ENCODE data around the gene ARAF. TPM values are rescaled to one million over a fixed set of nuclear protein-coding genes. Genes with fewer than 3 reads are reported as not detected.
A peak's percentile ranks its signal among the peaks of the same experiment; 100 is the strongest.

Gene ARAF
- polyA plus RNA-seq, 3 donors = 49.7 to 105 (median 68.6) TPM

DNA sequence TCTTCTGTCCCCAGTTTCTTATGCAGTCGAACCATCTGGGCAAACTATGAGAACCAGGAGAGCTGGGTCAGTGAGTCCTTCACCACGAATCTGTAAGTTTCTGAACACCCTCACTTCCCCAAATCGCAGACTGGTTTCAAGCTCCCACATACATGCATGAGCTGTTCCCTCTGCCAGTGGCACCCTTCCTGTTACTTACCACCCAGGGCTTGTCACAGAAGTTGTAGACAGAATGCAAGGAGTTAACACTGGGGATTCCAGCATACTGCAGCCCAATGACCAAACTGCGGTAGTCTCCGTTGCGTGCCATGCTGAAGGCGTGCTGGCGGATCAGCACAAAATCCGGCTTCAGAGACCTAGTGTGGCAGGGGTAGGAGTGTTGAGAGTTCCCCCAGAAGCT, 44.0 kb downstream of the ARAF start:
- peak overlapping the region in 1 of 7 donors; percentile 51 for H3K27ac Mint-ChIP-seq
- no peaks in the 10 kb centered on the region for H3K79me2 ChIP-seq (ENCODE audit: insufficient read depth, low read length)

DNA sequence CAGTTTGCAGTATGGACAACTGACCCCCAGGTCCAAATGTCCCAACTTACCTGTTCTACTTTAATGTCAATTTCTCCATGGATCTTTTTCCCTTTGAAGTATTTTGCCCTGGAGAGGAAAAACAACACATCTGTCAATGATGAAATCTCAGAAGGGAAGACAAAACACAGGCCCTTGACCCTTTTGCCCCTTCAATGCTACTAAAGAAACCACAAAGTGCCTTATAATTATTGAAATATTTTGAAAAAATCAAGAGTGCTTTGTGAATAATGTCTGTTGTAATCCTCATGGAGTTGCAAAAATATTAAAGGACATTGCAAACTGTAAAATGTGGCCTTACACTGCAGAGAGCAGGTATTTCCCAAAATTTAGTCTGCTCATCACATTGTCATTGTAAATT, 46.1 kb downstream of the ARAF start:
- H3K4me3 Mint-ChIP-seq = no peak overlapping the region
- no peak overlapping the region for H3K4me3 ChIP-seq (replicated peaks in 1 of 3; ENCODE audit: low read depth in 2 of 3, low read length in 3 of 3)
- H3K27ac ChIP-seq (ENCODE audit: low read depth in 1 of 2, low read length in 2 of 2) = no peak overlapping the region

More for the DNA sequence above, 44.0 kb downstream of the ARAF start:
- Histone ChIP-seq H3K4me2 (replicated peaks; ENCODE audit: extremely low read depth, low read length, poor library complexity, severe bottlenecking) (no peak overlapping the region), H2AFZ (ENCODE audit: insufficient read depth, low read depth, low read length, poor library complexity, severe bottlenecking) (no peak overlapping the region), H3K9me3 (replicated peaks in 1 of 2; ENCODE audit: control insufficient read depth in 1 of 2, insufficient read depth in 1 of 2, low read length in 2 of 2) (peaks cover 0 to 4% of the 10 kb centered on the region in 2 donors), H4K20me1 (ENCODE audit: insufficient read depth, low read length) (no peaks in the 10 kb centered on the region), H3K4me1 (ENCODE audit: control insufficient read depth in 1 of 2, insufficient read depth in 2 of 2, low read length in 2 of 2) (peaks cover 34 to 38% of the 10 kb centered on the region in 2 donors), H3K27ac (ENCODE audit: low read depth in 1 of 2, low read length in 2 of 2) (no peak overlapping the region), H3K27me3 (ENCODE audit: control insufficient read depth in 2 of 2, insufficient read depth in 2 of 2, low read length in 2 of 2) (no peaks in the 10 kb centered on the region), H3K9ac (ENCODE audit: insufficient read depth, low read length, poor library complexity, severe bottlenecking) (no peak overlapping the region), H3K4me3 (replicated peaks in 1 of 3; ENCODE audit: low read depth in 2 of 3, low read length in 3 of 3) (no peak overlapping the region), H3K36me3 (replicated peaks in 1 of 2; ENCODE audit: control insufficient read depth in 1 of 2, insufficient read depth in 2 of 2, low read length in 2 of 2) (no peaks in the 10 kb centered on the region)
- Mint-ChIP-seq H3K4me1 (peaks cover 29% of the 10 kb centered on the region), H3K4me3 (no peak overlapping the region), H3K36me3 (no peaks in the 10 kb centered on the region), H3K9me3 (peaks cover 0 to 9% (median 4%) of the 10 kb centered on the region in 7 donors), H3K27me3 (ENCODE audit: low read depth in 3 of 3) (peaks cover 0 to 5% (median 2%) of the 10 kb centered on the region in 3 donors)
- intact Hi-C loops (cut with micrococcal nuclease) = no loop called here
- TF ChIP-seq, protein P1, sequence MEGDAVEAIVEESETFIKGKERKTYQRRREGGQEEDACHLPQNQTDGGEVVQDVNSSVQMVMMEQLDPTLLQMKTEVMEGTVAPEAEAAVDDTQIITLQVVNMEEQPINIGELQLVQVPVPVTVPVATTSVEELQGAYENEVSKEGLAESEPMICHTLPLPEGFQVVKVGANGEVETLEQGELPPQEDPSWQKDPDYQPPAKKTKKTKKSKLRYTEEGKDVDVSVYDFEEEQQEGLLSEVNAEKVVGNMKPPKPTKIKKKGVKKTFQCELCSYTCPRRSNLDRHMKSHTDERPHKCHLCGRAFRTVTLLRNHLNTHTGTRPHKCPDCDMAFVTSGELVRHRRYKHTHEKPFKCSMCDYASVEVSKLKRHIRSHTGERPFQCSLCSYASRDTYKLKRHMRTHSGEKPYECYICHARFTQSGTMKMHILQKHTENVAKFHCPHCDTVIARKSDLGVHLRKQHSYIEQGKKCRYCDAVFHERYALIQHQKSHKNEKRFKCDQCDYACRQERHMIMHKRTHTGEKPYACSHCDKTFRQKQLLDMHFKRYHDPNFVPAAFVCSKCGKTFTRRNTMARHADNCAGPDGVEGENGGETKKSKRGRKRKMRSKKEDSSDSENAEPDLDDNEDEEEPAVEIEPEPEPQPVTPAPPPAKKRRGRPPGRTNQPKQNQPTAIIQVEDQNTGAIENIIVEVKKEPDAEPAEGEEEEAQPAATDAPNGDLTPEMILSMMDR (IDR thresholded peaks at IDR 0.05) = no peak
- DNase-seq = peak; percentile 16 to 55 (median 23)
- WGBS (ENCODE audit: insufficient coverage) = 10% methylated on average over 2 of the region's 9 CpGs

More for the DNA sequence above, 46.1 kb downstream of the ARAF start:
- Mint-ChIP-seq H3K9me3 (peaks cover 0 to 4% (median 0%) of the 10 kb centered on the region in 7 donors), H3K4me1 (peaks cover 41% of the 10 kb centered on the region), H3K27me3 (ENCODE audit: low read depth in 3 of 3) (peaks cover 0 to 5% (median 0%) of the 10 kb centered on the region in 3 donors), H3K36me3 (no peaks in the 10 kb centered on the region), H3K27ac (no peak overlapping the region)
- no peaks in the 10 kb centered on the region for H3K36me3 ChIP-seq (replicated peaks in 1 of 2; ENCODE audit: control insufficient read depth in 1 of 2, insufficient read depth in 2 of 2, low read length in 2 of 2)
- H4K20me1 ChIP-seq (ENCODE audit: insufficient read depth, low read length) = no peaks in the 10 kb centered on the region
- DNase-seq = no peak
- H3K4me1 ChIP-seq (ENCODE audit: control insufficient read depth in 1 of 2, insufficient read depth in 2 of 2, low read length in 2 of 2) = peaks cover 41 to 48% of the 10 kb centered on the region in 2 donors
- no peaks in the 10 kb centered on the region for H3K79me2 ChIP-seq (ENCODE audit: insufficient read depth, low read length)
- H3K27me3 ChIP-seq (ENCODE audit: control insufficient read depth in 2 of 2, insufficient read depth in 2 of 2, low read length in 2 of 2) = no peaks in the 10 kb centered on the region
- TF ChIP-seq, protein P1 (IDR thresholded peaks at IDR 0.05) = no peak
- no peak overlapping the region for H2AFZ ChIP-seq (ENCODE audit: insufficient read depth, low read depth, low read length, poor library complexity, severe bottlenecking)
- H3K4me2 ChIP-seq (replicated peaks; ENCODE audit: extremely low read depth, low read length, poor library complexity, severe bottlenecking) = no peak overlapping the region
- H3K9me3 ChIP-seq (replicated peaks in 1 of 2; ENCODE audit: control insufficient read depth in 1 of 2, insufficient read depth in 1 of 2, low read length in 2 of 2) = no peaks in the 10 kb centered on the region
- H3K9ac ChIP-seq (ENCODE audit: insufficient read depth, low read length, poor library complexity, severe bottlenecking) = no peak overlapping the region
- intact Hi-C loops (cut with micrococcal nuclease) = no loop called here

Measured in CD14-positive monocyte (primary cell).